Effector memory CD8-positive, alpha-beta T cell (primary cell): ENCODE measurements around the gene IL19.
"Not testable (repeated sequence)": the region's sequence is repeated elsewhere in the genome, so short reads cannot be mapped to it uniquely, and the experiment has no call there.

Experiments
- ATAC-seq: fragments of 150-1000 bp; cut with Tn5 transposase; replicated peaks from 2 replicates; pipeline ENCODE4 v1.10.0; 2021; ENCODE audit warnings: mild to moderate bottlenecking, moderate library complexity
- DNase-seq, 3 experiments: peaks; one replicate each; pipeline ENCODE4 v3.0.0; 2021
- H3K27ac Mint-ChIP-seq, 2 donors: one replicate each; pipeline ENCODE4 v1.8.0; 2022; ENCODE audit warnings: mild to moderate bottlenecking in 2 of 2, mixed read lengths in 2 of 2, moderate library complexity in 2 of 2
- H3K27me3 Mint-ChIP-seq, 2 donors: one replicate each; pipeline ENCODE4 v1.8.0; 2022; ENCODE audit warnings: mixed read lengths in 2 of 2
- H3K36me3 Mint-ChIP-seq: one replicate; pipeline ENCODE4 v1.8.0; 2022; ENCODE audit warnings: mild to moderate bottlenecking, moderate library complexity, mixed read lengths; ENCODE audit not compliant: insufficient read depth
- H3K4me1 Mint-ChIP-seq, 2 donors: one replicate each; pipeline ENCODE4 v1.8.0; 2022; ENCODE audit warnings: low read depth in 2 of 2, mixed read lengths in 2 of 2
- H3K4me3 Mint-ChIP-seq, 2 donors: one replicate each; pipeline ENCODE4 v1.8.0; 2022; ENCODE audit warnings: mild to moderate bottlenecking in 2 of 2, mixed read lengths in 2 of 2, moderate library complexity in 2 of 2
- H3K9me3 Mint-ChIP-seq, 2 donors: one replicate each; pipeline ENCODE4 v1.8.0; 2022; ENCODE audit warnings: mixed read lengths in 2 of 2

IL19 gene

GRCh38 chr1:206772243-206772937 is 1.8 kb downstream of the IL19 start, which contains the start of gene IL10:
IL10 (minus strand) TSS chr1:206772494; CDS start chr1:206772435, 59 bp downstream.
- DNase-seq: no peak
- Mint-ChIP-seq H3K9me3 (no peaks in the 10 kb centered on the region), H3K27ac (peak within 1 kb of the TSS; percentile 10 to 63), H3K36me3 (peaks cover 2% of the 10 kb centered on the region), H3K4me3 (peak within 1 kb of the TSS; percentile 13 to 40), H3K27me3 (no peaks in the 10 kb centered on the region), H3K4me1 (peaks cover 54 to 59% of the 10 kb centered on the region in 2 donors)
- no peak for ATAC-seq

GRCh38 chr1:206774093-206774492 is 3.5 kb downstream of the IL19 start:
- no peaks in the 10 kb centered on the region for H3K9me3 Mint-ChIP-seq

GRCh38 chr1:206776229-206776628 is 5.7 kb downstream of the IL19 start:
- no peak overlapping the region for H3K27ac Mint-ChIP-seq
- no peaks in the 10 kb centered on the region for H3K9me3 Mint-ChIP-seq
- no peak for ATAC-seq
- DNase-seq: no peak
- peaks cover 2% of the 10 kb centered on the region for H3K36me3 Mint-ChIP-seq
- H3K27me3 Mint-ChIP-seq: no peaks in the 10 kb centered on the region
- no peak overlapping the region for H3K4me3 Mint-ChIP-seq
- H3K4me1 Mint-ChIP-seq: peaks cover 24 to 33% of the 10 kb centered on the region in 2 donors

More at GRCh38 chr1:206774093-206774492, 3.5 kb downstream of the IL19 start:
- DNase-seq (no peak), ATAC-seq (no peak)
- peaks cover 2% of the 10 kb centered on the region for H3K36me3 Mint-ChIP-seq
- H3K27me3 Mint-ChIP-seq: no peaks in the 10 kb centered on the region
- peak overlapping the region in 1 of 2 donors; percentile 71 for H3K27ac Mint-ChIP-seq
- H3K4me3 Mint-ChIP-seq: no peak overlapping the region
- H3K4me1 Mint-ChIP-seq: peaks cover 45 to 52% of the 10 kb centered on the region in 2 donors

GRCh38 chr1:206778031-206778430 is 7.5 kb downstream of the IL19 start:
- Mint-ChIP-seq H3K27me3 (no peaks in the 10 kb centered on the region), H3K4me3 (no peak overlapping the region), H3K27ac (no peak overlapping the region), H3K4me1 (peaks cover 21 to 31% of the 10 kb centered on the region in 2 donors), H3K36me3 (peaks cover 3% of the 10 kb centered on the region), H3K9me3 (no peaks in the 10 kb centered on the region)
- DNase-seq (no peak), ATAC-seq (no peak)

- H3K4me1 Mint-ChIP-seq: peaks cover 20 to 22% of the 10 kb centered on the region in 2 donors
- not testable (repeated sequence) for ATAC-seq
Measured at GRCh38 chr1:206778911-206779310, 8.3 kb downstream of the IL19 start.

GRCh38 chr1:206779638-206780037 is 9.1 kb downstream of the IL19 start:
- DNase-seq: no peak
- H3K27me3 Mint-ChIP-seq: no peaks in the 10 kb centered on the region
- no peak overlapping the region for H3K4me3 Mint-ChIP-seq
- H3K27ac Mint-ChIP-seq: no peak overlapping the region
- H3K4me1 Mint-ChIP-seq: peaks cover 22 to 23% of the 10 kb centered on the region in 2 donors
- H3K36me3 Mint-ChIP-seq: peaks cover 3% of the 10 kb centered on the region
- no peaks in the 10 kb centered on the region for H3K9me3 Mint-ChIP-seq
- ATAC-seq: no peak

More at GRCh38 chr1:206778911-206779310, 8.3 kb downstream of the IL19 start:
- not testable (repeated sequence) for H3K4me3 Mint-ChIP-seq, DNase-seq, H3K27me3 Mint-ChIP-seq, H3K36me3 Mint-ChIP-seq, H3K27ac Mint-ChIP-seq, H3K9me3 Mint-ChIP-seq

- Mint-ChIP-seq H3K27me3 (no peaks in the 10 kb centered on the region), H3K4me3 (peak overlapping the region; percentile 28 to 35), H3K9me3 (no peaks in the 10 kb centered on the region), H3K27ac (peak overlapping the region in 1 of 2 donors; percentile 59), H3K4me1 (peaks cover 47 to 49% of the 10 kb centered on the region in 2 donors), H3K36me3 (peaks cover 5% of the 10 kb centered on the region)
- no peak for DNase-seq
- ATAC-seq: peak; percentile 57
Measured at GRCh38 chr1:206782448-206782847, 11.9 kb downstream of the IL19 start.

GRCh38 chr1:206783506-206783905 is 12.9 kb downstream of the IL19 start:
- H3K27ac Mint-ChIP-seq: peak overlapping the region in 1 of 2 donors; percentile 71
- H3K4me3 Mint-ChIP-seq: peak overlapping the region in 1 of 2 donors; percentile 15
- no peaks in the 10 kb centered on the region for H3K9me3 Mint-ChIP-seq
- DNase-seq (no peak), ATAC-seq (no peak)
- H3K36me3 Mint-ChIP-seq: peaks cover 5% of the 10 kb centered on the region
- peaks cover 51 to 55% of the 10 kb centered on the region in 2 donors for H3K4me1 Mint-ChIP-seq
- no peaks in the 10 kb centered on the region for H3K27me3 Mint-ChIP-seq

- DNase-seq: peak; percentile 34 to 53 (median 34)
- H3K9me3 Mint-ChIP-seq: no peaks in the 10 kb centered on the region
- H3K4me3 Mint-ChIP-seq: peak overlapping the region; percentile 51 to 70
- H3K27me3 Mint-ChIP-seq: no peaks in the 10 kb centered on the region
- H3K4me1 Mint-ChIP-seq: peaks cover 51 to 55% of the 10 kb centered on the region in 2 donors
- peak overlapping the region; percentile 61 to 71 for H3K27ac Mint-ChIP-seq
- peak; percentile 76 for ATAC-seq
- H3K36me3 Mint-ChIP-seq: peaks cover 5% of the 10 kb centered on the region
Measured at GRCh38 chr1:206784471-206784903, 13.9 kb downstream of the IL19 start.

GRCh38 chr1:206785182-206785765 is 14.7 kb downstream of the IL19 start:
- Mint-ChIP-seq H3K9me3 (no peaks in the 10 kb centered on the region), H3K27ac (peak overlapping the region; percentile 61 to 71), H3K27me3 (no peaks in the 10 kb centered on the region), H3K36me3 (peaks cover 5% of the 10 kb centered on the region), H3K4me1 (peaks cover 51 to 55% of the 10 kb centered on the region in 2 donors), H3K4me3 (peak overlapping the region; percentile 14 to 51)
- DNase-seq (no peak), ATAC-seq (no peak)

- Mint-ChIP-seq H3K27me3 (no peaks in the 10 kb centered on the region), H3K4me1 (peaks cover 57 to 62% of the 10 kb centered on the region in 2 donors), H3K4me3 (peak overlapping the region; percentile 40 to 51), H3K9me3 (no peaks in the 10 kb centered on the region), H3K27ac (peak overlapping the region; percentile 6 to 71), H3K36me3 (peaks cover 5% of the 10 kb centered on the region)
- peak; percentile 36 for ATAC-seq
- no peak for DNase-seq
Measured at GRCh38 chr1:206786212-206786886, 15.8 kb downstream of the IL19 start.

- Mint-ChIP-seq H3K27ac (peak overlapping the region in 1 of 2 donors; percentile 10), H3K4me1 (peaks cover 55 to 60% of the 10 kb centered on the region in 2 donors), H3K4me3 (peak overlapping the region in 1 of 2 donors; percentile 19), H3K36me3 (peaks cover 2% of the 10 kb centered on the region), H3K9me3 (no peaks in the 10 kb centered on the region), H3K27me3 (no peaks in the 10 kb centered on the region)
- DNase-seq: no peak
- no peak for ATAC-seq
Measured at GRCh38 chr1:206787891-206788290, 17.3 kb downstream of the IL19 start.

- Mint-ChIP-seq H3K36me3 (peaks cover 2% of the 10 kb centered on the region), H3K27ac (no peak overlapping the region), H3K9me3 (no peaks in the 10 kb centered on the region), H3K4me1 (peaks cover 52 to 58% of the 10 kb centered on the region in 2 donors), H3K4me3 (no peak overlapping the region), H3K27me3 (no peaks in the 10 kb centered on the region)
- no peak for DNase-seq
- ATAC-seq: no peak
Measured at GRCh38 chr1:206788487-206789050, 18.0 kb downstream of the IL19 start.
